ENCODE data around the gene ADCY3. TPM values are rescaled to one million over a fixed set of nuclear protein-coding genes. Genes with fewer than 3 reads are reported as not detected.

Gene ADCY3
- polyA plus RNA-seq, 1 donor (not counting 4 experiments of a cell fraction or from before 2014, with no cell fraction given) = 33.2 TPM

- dilution Hi-C loops (cut with MboI; ENCODE audit: extremely low pct_ligation_motif_present, low sequenced_read_pairs) = no loop called here
- no peak overlapping the region for H3K27ac ChIP-seq (ENCODE audit: control insufficient read depth, insufficient read depth, low read length)
Observed at GRCh38 chr2:24887307-24887874, 32.6 kb downstream of the ADCY3 start.

GRCh38 chr2:24886691-24887304, 33.2 kb downstream of the ADCY3 start:
- Histone ChIP-seq H3K27me3 (ENCODE audit: control insufficient read depth, extremely low read depth, insufficient read depth, low read length) (no peaks in the 10 kb centered on the region), H3K4me3 (ENCODE audit: control insufficient read depth in 2 of 3, extremely low read depth in 1 of 3, insufficient read depth in 2 of 3, low read depth in 1 of 3, low read length in 3 of 3) (no peak overlapping the region), H3K27ac (ENCODE audit: control insufficient read depth, insufficient read depth, low read length) (no peak overlapping the region), H3K4me2 (ENCODE audit: control insufficient read depth, extremely low read depth, insufficient read depth, low read depth, low read length) (no peak overlapping the region), H4K20me1 (ENCODE audit: control insufficient read depth, extremely low read depth, insufficient read depth, low read length) (no peaks in the 10 kb centered on the region), H3K36me3 (ENCODE audit: control insufficient read depth in 2 of 2, extremely low read depth in 1 of 2, insufficient read depth in 2 of 2, low read length in 2 of 2) (peaks cover 0 to 4% of the 10 kb centered on the region in 2 experiments), H3K9me1 (ENCODE audit: control insufficient read depth, extremely low read depth, insufficient read depth, low read length) (no peaks in the 10 kb centered on the region), H2AFZ (ENCODE audit: control insufficient read depth, low read length) (no peak overlapping the region), H3K4me1 (ENCODE audit: control insufficient read depth, extremely low read depth, insufficient read depth, low read length) (no peaks in the 10 kb centered on the region), H3K9ac (ENCODE audit: control insufficient read depth, extremely low read depth, insufficient read depth, low read length) (no peak overlapping the region), H3K79me2 (ENCODE audit: control insufficient read depth, insufficient read depth, low read length) (no peaks in the 10 kb centered on the region), H3K9me3 (ENCODE audit: control insufficient read depth, low read depth, low read length) (no peaks in the 10 kb centered on the region)
- FAIRE-seq (no peak), DNase-seq (ENCODE audit: low read depth, low spot score) (no peak)
- no peak for TF ChIP-seq EZH2 (IDR thresholded peaks at IDR 0.05; ENCODE audit: low read length)
- no peak for TF ChIP-seq CTCF (optimal IDR thresholded peaks at IDR 0.05 in 1 of 3, IDR thresholded peaks at IDR 0.05 in 1 of 3, conservative IDR thresholded peaks at IDR 0.05 in 1 of 3; ENCODE audit: extremely low read depth in 1 of 3, insufficient read depth in 2 of 3, low read length in 3 of 3)
- dilution Hi-C loops (cut with MboI; ENCODE audit: extremely low pct_ligation_motif_present, low sequenced_read_pairs) = no loop called here

More at GRCh38 chr2:24887307-24887874, 32.6 kb downstream of the ADCY3 start:
- H3K4me1 ChIP-seq (ENCODE audit: control insufficient read depth, extremely low read depth, insufficient read depth, low read length) = no peaks in the 10 kb centered on the region
- H4K20me1 ChIP-seq (ENCODE audit: control insufficient read depth, extremely low read depth, insufficient read depth, low read length) = no peaks in the 10 kb centered on the region
- H3K4me2 ChIP-seq (ENCODE audit: control insufficient read depth, extremely low read depth, insufficient read depth, low read depth, low read length) = no peak overlapping the region
- H3K79me2 ChIP-seq (ENCODE audit: control insufficient read depth, insufficient read depth, low read length) = no peaks in the 10 kb centered on the region
- no peak for TF ChIP-seq EZH2 (IDR thresholded peaks at IDR 0.05; ENCODE audit: low read length)
- TF ChIP-seq CTCF (optimal IDR thresholded peaks at IDR 0.05 in 1 of 3, IDR thresholded peaks at IDR 0.05 in 1 of 3, conservative IDR thresholded peaks at IDR 0.05 in 1 of 3; ENCODE audit: extremely low read depth in 1 of 3, insufficient read depth in 2 of 3, low read length in 3 of 3) = no peak
- no peak overlapping the region for H3K9ac ChIP-seq (ENCODE audit: control insufficient read depth, extremely low read depth, insufficient read depth, low read length)
- no peak overlapping the region for H3K4me3 ChIP-seq (ENCODE audit: control insufficient read depth in 2 of 3, extremely low read depth in 1 of 3, insufficient read depth in 2 of 3, low read depth in 1 of 3, low read length in 3 of 3)
- H3K9me1 ChIP-seq (ENCODE audit: control insufficient read depth, extremely low read depth, insufficient read depth, low read length) = no peaks in the 10 kb centered on the region
- H3K27me3 ChIP-seq (ENCODE audit: control insufficient read depth, extremely low read depth, insufficient read depth, low read length) = no peaks in the 10 kb centered on the region
- H2AFZ ChIP-seq (ENCODE audit: control insufficient read depth, low read length) = no peak overlapping the region
- DNase-seq (ENCODE audit: low read depth, low spot score) = no peak
- no peaks in the 10 kb centered on the region for H3K9me3 ChIP-seq (ENCODE audit: control insufficient read depth, low read depth, low read length)
- H3K36me3 ChIP-seq (ENCODE audit: control insufficient read depth in 2 of 2, extremely low read depth in 1 of 2, insufficient read depth in 2 of 2, low read length in 2 of 2) = peaks cover 0 to 4% of the 10 kb centered on the region in 2 experiments
- no peak for FAIRE-seq

Data from keratinocyte (primary cell).